Measurements from ENCODE around the gene GNG8.

GRCh38 chr19:46626446-46626845 lies 9.6 kb downstream of the GNG8 start:
- TF ChIP-seq, protein P1, sequence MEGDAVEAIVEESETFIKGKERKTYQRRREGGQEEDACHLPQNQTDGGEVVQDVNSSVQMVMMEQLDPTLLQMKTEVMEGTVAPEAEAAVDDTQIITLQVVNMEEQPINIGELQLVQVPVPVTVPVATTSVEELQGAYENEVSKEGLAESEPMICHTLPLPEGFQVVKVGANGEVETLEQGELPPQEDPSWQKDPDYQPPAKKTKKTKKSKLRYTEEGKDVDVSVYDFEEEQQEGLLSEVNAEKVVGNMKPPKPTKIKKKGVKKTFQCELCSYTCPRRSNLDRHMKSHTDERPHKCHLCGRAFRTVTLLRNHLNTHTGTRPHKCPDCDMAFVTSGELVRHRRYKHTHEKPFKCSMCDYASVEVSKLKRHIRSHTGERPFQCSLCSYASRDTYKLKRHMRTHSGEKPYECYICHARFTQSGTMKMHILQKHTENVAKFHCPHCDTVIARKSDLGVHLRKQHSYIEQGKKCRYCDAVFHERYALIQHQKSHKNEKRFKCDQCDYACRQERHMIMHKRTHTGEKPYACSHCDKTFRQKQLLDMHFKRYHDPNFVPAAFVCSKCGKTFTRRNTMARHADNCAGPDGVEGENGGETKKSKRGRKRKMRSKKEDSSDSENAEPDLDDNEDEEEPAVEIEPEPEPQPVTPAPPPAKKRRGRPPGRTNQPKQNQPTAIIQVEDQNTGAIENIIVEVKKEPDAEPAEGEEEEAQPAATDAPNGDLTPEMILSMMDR (IDR thresholded peaks at IDR 0.05) = no peak
- no peak for TF ChIP-seq ZFX (IDR thresholded peaks at IDR 0.05; ENCODE audit: borderline replicate concordance)

Measured in 22Rv1 (cell line).